ELR (cell line): ENCODE results near the gene USH2A.
A peak's percentile ranks its signal among the peaks of the same experiment; 100 is the strongest.
"Not testable (repeated sequence)": the region's sequence is repeated elsewhere in the genome, so short reads cannot be mapped to it uniquely, and the experiment has no call there.

Source experiments
- DNase-seq: peaks from one replicate; pipeline ENCODE4 v3.0.0-alpha.2; 2015; ENCODE audit warnings: low read depth

USH2A gene

DNA sequence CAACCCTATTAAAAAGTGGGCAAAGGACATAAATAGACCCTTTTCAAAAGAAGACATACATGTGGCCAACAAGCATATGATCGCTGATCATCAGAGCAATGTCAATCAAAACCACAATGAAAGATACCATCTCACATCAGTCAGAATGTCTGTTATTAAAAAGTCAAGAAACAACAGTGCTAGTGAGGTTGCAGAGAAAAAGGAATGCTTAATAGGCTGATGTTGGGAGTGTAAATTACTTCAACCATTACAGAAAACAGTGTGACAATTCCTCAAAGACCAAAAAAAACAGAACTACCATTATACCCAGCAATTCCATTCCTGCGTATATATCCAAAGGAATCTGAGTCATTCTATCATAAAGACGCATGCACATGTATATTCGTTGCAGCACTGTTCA, 13.2 kb downstream of the USH2A start:
- DNase-seq = no peak

DNA sequence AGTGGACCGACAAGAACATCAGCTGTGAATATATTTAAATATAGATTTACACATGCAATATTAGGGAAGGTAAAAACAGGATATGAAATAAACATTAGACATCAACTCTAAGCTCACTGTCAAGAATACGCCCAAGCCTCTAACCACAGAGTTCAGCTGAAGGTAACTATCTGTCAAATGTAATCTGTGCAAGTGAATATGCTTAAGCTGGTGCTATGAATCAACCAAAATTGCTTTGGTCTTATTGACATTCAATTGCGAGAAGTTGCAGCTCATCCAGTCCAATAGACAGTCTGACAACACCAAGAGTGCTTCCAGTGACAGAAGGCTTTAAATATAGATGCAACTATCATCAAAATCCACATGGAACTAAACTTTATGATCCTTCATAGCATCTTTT, 32.3 kb downstream of the USH2A start:
- no peak for DNase-seq

DNA sequence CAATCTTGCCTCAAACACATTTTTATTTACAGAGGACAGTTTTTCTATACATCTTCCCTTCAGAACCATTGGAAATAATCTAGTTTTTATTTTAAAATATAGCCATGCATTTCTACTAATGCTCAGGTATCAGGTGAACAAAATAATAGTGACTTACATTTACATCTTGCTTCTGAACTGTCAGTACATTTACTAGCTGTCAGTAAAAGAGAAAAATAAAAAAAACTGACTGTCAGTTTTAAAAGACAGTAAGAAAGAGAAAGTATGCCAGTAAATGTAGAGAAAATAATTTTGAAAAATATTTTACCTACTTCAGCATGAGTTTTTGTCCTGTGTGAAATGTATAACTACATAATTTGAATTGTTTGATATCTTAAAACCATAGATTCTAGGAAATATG, 33.5 kb downstream of the USH2A start:
- DNase-seq = no peak

DNA sequence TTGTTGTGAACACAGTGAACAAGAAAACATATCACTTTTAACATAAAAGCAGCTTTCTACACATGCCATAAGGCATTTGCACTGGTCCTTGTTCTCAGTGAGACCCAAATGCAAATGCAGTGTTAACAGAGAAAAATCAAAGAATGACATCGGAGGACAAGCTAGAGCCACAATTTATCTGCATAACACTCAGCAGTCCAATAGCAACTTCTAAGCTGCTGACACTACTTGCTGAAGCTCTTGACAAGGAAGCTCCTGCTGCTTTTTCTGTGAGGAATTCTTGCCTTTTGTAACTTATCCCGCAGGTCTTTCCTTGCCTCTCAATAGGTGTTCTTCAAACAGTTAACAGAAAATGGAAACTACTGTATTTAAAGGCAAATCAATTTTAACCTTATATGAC, 34.7 kb downstream of the USH2A start:
- no peak for DNase-seq

DNA sequence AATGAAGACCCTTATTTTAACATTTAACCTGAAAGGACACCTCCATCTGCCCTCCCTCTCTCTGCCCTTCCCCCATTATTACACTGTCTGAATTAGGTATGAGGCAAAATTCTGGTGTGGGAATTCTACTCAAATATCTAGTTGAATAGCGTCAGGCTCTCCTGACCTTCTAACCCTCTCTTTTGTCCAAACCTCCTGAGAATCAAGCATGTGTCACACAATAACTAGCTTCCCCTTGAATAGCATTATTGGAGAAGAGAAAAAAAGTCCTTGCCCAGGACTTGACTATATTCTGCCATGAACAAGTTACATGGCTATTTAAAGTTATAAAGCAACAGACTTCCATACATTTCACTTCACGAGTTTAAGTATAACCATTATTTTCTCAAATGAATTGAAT, 35.5 kb downstream of the USH2A start:
- DNase-seq = no peak

DNA sequence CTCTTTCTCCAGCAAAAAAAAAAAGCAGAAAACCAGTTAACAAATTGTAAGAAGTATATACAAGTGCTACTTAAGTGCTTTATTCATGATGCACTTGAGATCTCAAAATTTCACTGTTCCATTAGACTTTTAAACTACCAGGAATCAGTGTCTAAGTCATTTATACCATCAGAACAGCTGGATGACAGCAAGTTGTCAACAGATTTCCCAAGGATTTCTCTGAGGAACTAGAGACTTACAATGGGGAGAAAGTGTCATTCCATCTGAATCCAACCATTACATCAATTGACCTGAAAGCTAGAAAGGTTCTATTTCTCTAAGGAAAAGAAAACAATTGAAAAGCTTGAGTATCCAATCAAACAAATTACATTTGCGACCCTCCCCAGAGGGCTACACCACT, 43.8 kb downstream of the USH2A start:
- DNase-seq = no peak

DNA sequence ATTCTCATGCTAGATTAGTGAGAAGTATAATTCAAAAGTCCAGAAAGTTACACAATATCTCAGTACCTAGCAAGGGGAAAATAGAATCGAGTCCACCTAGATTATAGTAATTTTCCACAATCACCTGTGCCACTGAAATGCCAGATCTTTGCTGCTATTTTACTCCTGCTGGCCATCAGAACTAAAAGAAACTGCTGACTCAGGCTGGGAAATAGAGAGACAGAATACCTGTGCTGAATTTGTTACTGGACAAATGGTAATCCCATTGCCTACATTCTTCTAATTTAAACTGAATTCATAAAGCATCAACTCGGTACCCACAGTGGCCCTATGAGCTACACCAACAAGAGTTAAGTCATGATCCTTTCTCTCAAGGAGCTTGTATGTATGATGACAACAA, 55.0 kb downstream of the USH2A start:
- no peak for DNase-seq

DNA sequence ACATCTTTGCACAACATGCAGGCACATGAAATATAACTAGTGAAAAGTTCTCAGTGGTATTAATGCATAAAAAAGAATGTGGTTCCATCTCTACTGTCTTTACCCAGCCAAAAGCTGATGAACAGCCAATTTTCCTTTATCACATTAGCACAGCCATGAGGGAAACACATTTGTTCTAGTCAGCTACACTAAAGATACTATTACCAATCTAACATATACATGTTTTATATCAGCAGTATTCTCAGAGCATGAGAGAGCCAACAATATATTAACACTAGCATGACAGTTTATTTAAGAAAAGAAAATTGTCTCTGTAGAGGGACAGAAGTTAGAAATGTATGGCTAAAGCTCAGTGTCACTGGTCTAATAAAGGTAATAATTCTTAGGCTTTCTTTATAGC, 56.3 kb downstream of the USH2A start:
- DNase-seq = no peak

DNA sequence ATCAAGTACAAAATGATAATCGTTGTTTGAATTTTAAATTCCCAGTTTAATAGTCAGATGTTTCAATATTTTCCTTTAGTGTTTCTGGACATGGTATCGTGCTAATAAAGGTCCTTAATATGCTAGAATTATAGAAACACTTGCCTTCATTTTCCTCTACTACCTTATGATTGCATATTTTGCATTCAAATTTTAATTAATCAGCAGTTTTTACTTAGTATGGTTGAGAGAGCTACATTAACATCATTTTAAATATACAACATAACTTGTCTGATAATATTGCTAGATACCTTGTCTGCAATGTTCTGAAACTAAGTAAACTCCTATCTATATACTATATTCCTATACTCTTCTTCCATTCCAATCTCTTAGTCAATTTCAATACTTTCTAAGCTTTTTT, 66.3 kb downstream of the USH2A start:
- DNase-seq = no peak

DNA sequence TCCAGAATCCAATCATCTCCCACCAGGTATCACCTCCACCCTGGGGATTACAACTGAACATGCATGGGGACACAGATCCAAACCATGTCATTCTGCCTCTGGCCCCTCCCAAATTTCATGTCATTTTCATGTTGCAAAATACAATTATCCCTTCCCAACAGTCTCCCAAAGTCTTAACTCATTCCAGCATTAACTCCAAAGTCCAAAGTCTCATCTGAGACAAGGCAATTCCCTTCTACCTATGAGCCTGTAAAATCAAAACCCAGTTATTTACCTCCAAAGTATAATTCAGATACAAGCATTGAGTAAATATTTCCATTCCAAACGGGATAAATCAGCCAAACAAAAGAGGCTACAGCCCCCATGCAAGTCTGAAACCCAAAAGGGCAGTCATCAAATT, 73.1 kb downstream of the USH2A start:
- no peak for DNase-seq

DNA sequence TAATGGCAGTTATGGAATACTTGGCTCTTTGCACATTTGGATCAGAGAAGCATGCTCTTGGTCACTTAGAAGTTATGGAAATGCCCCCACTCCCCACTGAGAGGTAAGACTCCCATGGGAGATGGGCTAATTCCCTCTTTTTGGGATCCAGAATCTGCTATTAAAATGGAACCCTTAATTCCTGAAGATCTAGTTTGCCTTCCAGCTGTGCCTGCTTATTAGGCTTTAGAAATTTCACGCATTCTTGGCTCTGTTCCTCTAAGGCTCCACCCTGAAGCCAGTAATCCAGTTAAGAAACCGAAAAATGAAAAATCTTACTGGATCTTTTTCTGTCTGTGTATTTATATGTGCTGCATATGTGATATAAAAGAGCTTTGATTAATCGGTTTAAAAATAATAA, 76.7 kb downstream of the USH2A start:
- no peak for DNase-seq

DNA sequence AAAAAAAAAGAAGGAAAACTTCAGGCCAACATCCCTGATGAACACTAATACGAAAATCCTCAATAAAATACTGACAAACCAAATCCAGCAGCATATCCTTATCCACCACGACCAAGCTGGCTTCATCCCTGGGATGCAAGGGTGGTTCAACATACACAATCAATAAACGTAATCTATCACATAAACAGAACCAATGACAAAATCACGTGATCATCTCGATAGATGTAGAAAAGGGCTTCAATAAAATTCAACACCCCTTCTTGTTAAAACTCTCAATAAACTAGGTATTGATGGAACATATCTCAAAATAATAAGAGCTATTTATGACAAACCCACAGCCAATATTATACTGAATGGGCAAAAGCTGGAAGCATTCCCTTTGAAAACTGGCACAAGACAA, 82.7 kb downstream of the USH2A start:
- not testable (repeated sequence) for DNase-seq

DNA sequence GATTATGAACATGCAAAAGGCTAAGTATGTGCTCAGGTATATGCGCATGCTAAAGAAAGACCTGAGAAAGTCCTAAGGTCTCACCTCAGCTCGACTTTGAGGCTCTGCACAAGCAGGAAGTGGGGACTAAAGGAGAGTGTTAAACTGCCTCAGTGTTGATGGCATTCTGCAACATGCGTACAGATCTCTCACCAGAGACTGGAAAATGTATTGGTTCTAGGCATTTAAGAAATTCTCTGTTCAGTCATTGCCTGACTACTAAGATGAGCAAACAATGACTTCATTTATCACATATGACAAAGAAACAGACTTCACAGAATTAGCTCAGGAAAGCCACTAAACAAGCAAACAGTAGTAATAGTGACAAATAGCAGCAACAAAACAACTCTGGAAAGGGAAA, 90.8 kb downstream of the USH2A start:
- no peak for DNase-seq

DNA sequence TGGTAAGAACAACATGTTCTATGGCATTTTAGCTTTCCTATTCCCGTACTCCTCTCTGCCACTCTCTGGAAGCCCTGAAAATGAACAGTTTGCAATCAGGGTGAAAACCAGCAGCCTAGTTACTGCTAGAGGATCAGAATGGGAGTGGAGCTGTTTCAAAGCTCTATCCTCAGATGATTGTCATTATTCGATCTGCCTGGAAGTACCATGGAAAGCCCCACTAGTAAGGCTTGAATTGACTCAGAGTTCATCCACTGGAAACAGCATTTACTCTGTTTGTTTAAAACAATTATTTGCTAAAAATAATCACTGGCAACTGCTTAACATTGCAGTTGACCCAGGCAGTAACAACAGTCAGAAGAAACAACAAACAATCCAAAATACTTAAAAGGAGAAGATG, 91.2 kb downstream of the USH2A start:
- no peak for DNase-seq

DNA sequence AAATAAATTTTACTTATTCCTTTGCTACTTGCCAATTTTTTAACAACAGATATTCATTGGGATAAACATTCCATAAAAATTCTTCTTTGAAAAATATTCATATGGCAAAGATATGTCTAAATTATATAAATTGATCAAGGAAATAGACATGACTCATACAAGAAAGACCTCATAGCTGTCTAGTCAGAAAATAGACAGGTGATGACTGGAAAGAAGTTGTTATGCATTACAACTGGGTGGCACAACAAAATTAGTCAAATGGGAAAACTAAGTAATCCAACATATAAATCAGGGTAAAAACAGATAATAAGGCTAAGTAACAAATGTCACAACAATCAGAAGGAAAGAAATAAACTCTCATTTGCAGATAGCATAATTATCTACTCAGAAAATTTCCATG, 92.0 kb downstream of the USH2A start:
- DNase-seq = no peak

DNA sequence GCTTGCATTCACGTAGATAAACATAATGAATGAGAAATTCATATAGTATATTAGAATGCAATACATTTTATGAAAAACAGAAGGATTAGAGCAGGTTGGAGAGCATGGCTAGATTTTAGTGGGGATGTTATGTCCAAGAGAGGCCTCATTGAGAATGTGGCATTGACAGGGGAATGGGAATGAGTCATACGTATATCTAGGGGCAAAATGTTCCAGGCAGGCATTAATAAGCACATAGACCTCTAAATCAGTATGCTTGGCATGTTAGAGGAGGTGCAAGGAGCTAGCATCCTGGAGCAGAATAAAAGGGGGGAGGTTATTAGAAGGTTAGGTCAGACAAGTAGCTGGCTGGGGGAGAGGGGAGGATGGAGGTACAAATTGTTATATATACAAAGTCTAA, 93.0 kb downstream of the USH2A start:
- peak; percentile 49 for DNase-seq

DNA sequence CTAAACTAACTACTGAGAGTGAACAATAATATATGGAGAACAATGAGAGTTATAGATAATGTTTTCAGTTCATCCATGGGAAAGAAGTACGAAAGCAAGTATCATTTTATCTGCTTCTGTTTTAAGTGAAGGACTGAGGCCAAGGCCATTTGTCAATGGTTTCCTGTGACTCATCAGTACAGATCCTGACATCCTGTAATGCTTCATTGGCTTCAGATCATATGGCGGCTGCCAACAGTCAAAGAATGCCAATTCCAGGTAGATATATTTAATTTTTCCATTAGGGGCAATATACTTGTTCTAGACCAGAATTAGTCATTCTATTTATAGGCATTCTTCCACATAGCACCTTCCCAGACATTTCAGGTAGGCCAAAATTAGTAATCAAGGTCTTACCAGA, 97.3 kb downstream of the USH2A start:
- DNase-seq = peak; percentile 42

DNA sequence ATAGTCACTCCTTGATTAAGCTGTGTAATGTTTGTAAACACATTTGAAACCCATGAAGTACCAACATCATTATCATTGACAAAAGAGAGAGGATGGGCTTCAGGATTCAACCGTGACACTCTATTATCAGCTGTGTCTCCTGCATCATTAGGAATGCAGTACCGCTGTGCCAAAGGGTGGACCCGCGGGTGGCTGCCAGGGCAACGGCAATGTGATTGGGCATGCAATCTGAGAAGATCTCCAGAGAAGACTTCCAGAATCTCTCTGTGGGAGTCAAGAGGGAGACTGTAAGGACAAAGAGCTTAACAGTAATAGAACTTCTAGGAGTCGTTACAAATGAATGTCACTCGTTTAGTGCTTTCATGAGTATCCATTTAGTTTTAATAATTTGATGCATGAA, 97.9 kb downstream of the USH2A start:
- no peak for DNase-seq

DNA sequence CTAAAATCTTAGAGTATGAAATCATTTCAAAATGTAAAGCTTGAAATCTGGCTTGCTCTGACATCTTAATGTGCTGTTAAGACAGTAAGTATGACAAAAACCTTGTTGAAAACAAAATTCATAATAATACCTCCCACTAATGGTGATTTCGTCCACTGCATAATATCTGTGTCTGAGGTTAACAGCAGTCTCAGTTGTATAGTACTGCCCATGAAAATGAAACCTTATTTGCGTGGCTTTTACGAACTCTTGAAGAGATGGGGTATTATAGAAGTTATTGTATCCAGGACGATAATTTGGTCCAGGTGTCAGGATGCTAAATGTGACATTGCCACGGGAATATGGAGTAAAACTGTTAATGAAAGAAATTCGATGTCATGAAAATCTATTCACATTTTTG, 99.9 kb downstream of the USH2A start:
- DNase-seq = peak; percentile 10

DNA sequence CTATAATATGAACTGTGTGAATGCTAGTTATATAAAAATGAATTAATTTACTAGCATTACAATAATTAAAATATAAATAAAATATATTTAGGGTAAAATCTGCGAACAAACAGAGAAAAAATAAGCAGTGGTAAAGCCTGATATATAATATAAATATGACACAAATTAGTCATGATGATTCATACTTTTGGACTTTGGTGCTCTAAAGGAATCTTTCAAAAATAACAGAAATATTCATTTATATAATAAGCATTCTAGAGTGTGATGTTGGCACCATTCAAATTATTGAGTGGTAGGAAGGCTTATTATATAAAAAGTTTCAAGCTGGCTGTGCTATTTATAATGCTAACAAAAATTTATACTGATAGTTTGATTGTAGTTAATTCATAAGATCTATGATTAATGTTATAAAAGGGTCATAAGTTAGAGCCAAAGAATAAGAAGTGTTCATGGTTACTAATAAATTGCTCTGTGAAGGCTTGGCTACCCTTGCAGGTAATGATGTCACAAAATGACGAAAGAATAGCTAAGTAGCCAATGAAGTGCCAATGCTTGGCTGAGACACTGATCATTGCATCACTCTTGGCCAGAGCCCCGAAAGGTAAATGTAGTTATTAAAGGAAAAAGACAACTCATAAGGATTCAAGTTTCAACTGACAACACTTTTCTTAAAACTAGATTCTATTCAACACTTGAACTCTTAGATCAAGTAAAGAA, 108.7 kb downstream of the USH2A start:
- peak; percentile 74 for DNase-seq

DNA sequence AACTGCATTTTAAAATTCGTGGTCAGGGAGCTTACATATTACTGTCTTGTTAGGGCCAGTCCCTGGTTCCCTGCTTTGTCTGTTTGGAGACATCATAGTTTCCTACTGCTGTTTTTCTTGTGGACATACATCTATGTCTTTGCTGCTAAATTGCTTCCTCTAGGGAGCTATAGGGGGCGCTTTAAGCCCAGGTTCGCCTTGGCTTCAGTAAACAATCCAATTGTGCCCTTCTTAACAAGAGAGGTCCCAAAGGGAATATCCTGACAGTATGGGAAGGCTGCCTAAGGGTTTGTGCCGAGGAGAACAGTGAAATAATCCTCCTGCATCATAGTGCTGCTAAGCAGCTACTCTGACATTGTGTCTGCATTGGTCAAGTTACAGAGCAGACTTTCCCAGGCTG, 112.5 kb downstream of the USH2A start:
- peak; percentile 65 for DNase-seq

DNA sequence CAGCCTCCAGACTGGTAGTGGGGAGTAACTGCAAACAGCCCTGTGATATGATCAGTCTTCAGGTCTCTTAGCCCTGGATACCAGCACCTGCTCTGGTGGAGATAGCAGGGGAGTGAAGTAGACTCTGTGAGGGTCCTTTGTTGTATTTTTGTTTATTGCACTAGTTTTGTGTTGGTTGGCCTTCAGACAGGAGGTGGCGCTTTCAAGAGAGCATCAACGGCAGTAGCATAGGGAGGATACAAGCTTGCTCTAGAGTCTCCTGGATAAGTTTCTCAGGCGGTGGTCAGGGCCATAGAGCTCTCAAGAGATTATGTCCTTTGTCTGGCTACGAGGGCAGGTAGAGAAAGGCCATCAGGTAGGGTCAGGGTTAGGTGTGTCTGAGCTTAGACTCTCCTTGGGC, 116.4 kb downstream of the USH2A start:
- DNase-seq = no peak

DNA sequence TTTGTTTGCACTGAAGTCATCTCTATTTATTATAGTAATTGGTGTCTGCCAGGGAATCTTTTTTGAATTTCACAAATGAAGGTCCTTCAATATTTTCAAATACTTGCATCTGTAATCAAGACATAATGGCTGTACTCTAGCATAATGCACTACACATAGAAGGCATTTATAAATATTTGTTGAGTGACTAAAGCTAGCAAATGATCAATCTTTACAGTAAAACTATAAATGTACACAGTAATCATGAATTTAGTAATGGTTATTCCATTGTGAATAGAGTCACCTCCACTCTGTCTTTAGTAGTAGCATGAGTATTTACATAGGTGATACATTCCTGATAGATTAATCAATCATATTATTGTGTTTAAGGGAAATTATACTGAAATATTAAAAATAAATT, 119.6 kb downstream of the USH2A start:
- no peak for DNase-seq

DNA sequence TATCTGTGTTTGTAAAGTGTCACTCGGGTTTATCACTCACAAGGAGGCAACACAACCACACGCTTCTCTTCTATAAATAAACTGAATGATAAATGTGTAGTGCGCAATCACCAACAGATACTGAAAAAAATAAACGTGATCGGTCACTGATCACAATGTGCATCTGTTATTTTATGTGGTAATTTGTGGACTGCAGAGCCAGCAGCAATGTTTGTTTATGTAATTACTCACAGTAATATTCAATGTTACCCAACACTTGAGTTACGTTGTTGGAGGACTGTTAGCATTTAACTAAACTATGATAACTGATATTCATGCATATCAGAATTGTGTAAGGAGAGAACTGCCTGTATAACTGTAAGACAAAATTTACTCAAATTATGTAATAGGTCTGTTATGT, 129.6 kb downstream of the USH2A start:
- peak; percentile 61 for DNase-seq

DNA sequence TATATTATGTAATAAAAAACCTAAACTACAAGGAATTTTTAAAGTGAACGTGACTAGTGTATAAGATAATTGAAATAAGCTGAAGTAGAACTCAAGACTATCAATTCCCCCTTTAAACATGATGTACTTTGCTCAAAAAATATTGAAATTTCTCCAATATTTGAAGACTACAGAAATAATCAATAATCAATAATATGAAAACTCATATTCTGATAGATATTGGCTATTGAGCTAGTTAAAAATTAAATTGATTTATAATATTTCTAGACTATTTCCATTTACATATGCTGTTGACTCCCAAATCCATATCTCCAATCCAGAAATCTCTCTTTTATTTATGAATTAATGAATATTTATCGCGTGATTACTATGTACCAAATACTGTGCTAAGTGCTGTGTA, 133.2 kb downstream of the USH2A start:
- DNase-seq = no peak
